ENCODE results near the gene CDC42EP2. TPM values are rescaled to one million over a fixed set of nuclear protein-coding genes. Genes with fewer than 3 reads are reported as not detected.

The CDC42EP2 gene
- total and polyA plus RNA-seq, 2 of the 13 experiments (the other 11 are each of a cell fraction or from before 2014, with no cell fraction given) = 2.3 to 7.1 TPM

GRCh38 chr11:65357856-65358356 lies 43.2 kb downstream of the CDC42EP2 start (continued):
- TF ChIP-seq PRDM4 (CRISPR knock-in tag; IDR thresholded peaks at IDR 0.05; ENCODE audit: borderline replicate concordance) (no peak), NKX3-1 (CRISPR knock-in tag; IDR thresholded peaks at IDR 0.05) (no peak), NR0B2 (CRISPR knock-in tag; IDR thresholded peaks at IDR 0.05) (no peak), NR3C1 (CRISPR knock-in tag; IDR thresholded peaks at IDR 0.05) (no peak), FOXK1 (CRISPR knock-in tag; IDR thresholded peaks at IDR 0.05; ENCODE audit: borderline replicate concordance, low read depth) (no peak; the same call in 1 of the 2 replicates), DNMT1 (CRISPR knock-in tag; IDR thresholded peaks at IDR 0.05) (no peak), MED8 (CRISPR knock-in tag; IDR thresholded peaks at IDR 0.05; ENCODE audit: insufficient replicate concordance) (no peak), MIXL1 (CRISPR knock-in tag; IDR thresholded peaks at IDR 0.05) (peak; percentile 44), CC2D1A (CRISPR knock-in tag; IDR thresholded peaks at IDR 0.05) (no peak), GMEB2 (CRISPR knock-in tag; IDR thresholded peaks at IDR 0.05; ENCODE audit: low read depth) (no peak), HOXA3 (CRISPR knock-in tag; IDR thresholded peaks at IDR 0.05) (peak; percentile 85), IKZF4 (CRISPR knock-in tag; IDR thresholded peaks at IDR 0.05; ENCODE audit: borderline replicate concordance, low read depth, not compliant biosample characterization) (no peak), MATR3 (CRISPR knock-in tag; IDR thresholded peaks at IDR 0.05) (no peak), SIX1 (CRISPR knock-in tag; IDR thresholded peaks at IDR 0.05; ENCODE audit: borderline replicate concordance) (no peak), NFIC (IDR thresholded peaks at IDR 0.05; ENCODE audit: low read length) (no peak), MIER2 (CRISPR knock-in tag; IDR thresholded peaks at IDR 0.05) (peak; percentile 21; the same call in 1 of the 2 replicates), HNF1A (IDR thresholded peaks at IDR 0.05; ENCODE audit: low read depth) (no peak), HNF1A (CRISPR knock-in tag; IDR thresholded peaks at IDR 0.05; ENCODE audit: borderline replicate concordance) (peak; percentile 55; the same call in 1 of the 2 replicates), ZNF574 (CRISPR knock-in tag; IDR thresholded peaks at IDR 0.05) (peak; percentile 69), EED (CRISPR knock-in tag; IDR thresholded peaks at IDR 0.05) (no peak)
